Tibial nerve (tissue), 4 donors: Measurements from ENCODE around the gene KREMEN2. TPM values are rescaled to one million over a fixed set of nuclear protein-coding genes. Genes with fewer than 3 reads are reported as not detected.
"Not testable (repeated sequence)": the region's sequence is repeated elsewhere in the genome, so short reads cannot be mapped to it uniquely, and the experiment has no call there.

Experiments
- DNase-seq, 2 donors: peaks; one replicate each; pipeline ENCODE4 v3.0.0-alpha.2; 2019; ENCODE audit warnings: low spot score in 2 of 2
- H3K27ac ChIP-seq, 4 donors: fragments of 200-600 bp; sonication (generic) in 3 of 4; one replicate each; pipeline ENCODE4 v1.5.1; 2017 to 2019; ENCODE audit warnings: mild to moderate bottlenecking in 1 of 4
- H3K27me3 ChIP-seq, 2 donors: fragments of 200-600 bp; sonication (generic) in 1 of 2; one replicate each; pipeline versions ENCODE4 v1.5.1 to v1.6.0; 2017 to 2019
- H3K36me3 ChIP-seq, 3 donors: fragments of 200-600 bp; sonication (generic); one replicate each; pipeline ENCODE4 v1.5.1; 2018 to 2019
- H3K4me1 ChIP-seq, 4 donors: fragments of 200-600 bp; sonication (generic) in 3 of 4; one replicate each; pipeline ENCODE4 v1.5.1; 2017 to 2019
- H3K4me3 ChIP-seq, 4 donors: fragments of 200-600 bp; sonication (generic) in 3 of 4; one replicate each; pipeline ENCODE4 v1.5.1; 2017 to 2019; ENCODE audit warnings: mild to moderate bottlenecking in 1 of 4, moderate library complexity in 1 of 4
- H3K9me3 ChIP-seq, 4 donors: fragments of 200-600 bp; sonication (generic) in 3 of 4; one replicate each; pipeline ENCODE4 v1.5.1; 2017 to 2019
- CTCF ChIP-seq, 5 experiments: fragments of 200-600 bp in 3 of 5; fragments of 450-650 bp in 2 of 5; sonication (generic) in 3 of 5; IDR thresholded peaks; one replicate each; pipeline ENCODE4 v1.5.1; 2016 to 2019; ENCODE audit warnings: antibody characterized with exemption in 5 of 5, mild to moderate bottlenecking in 3 of 5, moderate library complexity in 2 of 5
- EP300 ChIP-seq, 2 donors: sonication (generic); formaldehyde crosslinking; IDR thresholded peaks; one replicate each; pipeline ENCODE4 v1.6.1; 2017; ENCODE audit warnings: antibody characterized with exemption in 2 of 2, mild to moderate bottlenecking in 1 of 2
- POLR2A ChIP-seq, 2 donors: fragments of 450-650 bp; IDR thresholded peaks; one replicate each; pipeline ENCODE4 v1.6.1; 2017; ENCODE audit warnings: antibody characterized with exemption in 2 of 2, mild to moderate bottlenecking in 2 of 2, moderate library complexity in 2 of 2
- WGBS, 2 donors: methylation state at CpG; one replicate each; pipeline ENCODE4 v1.1.5; 2018; 5-methylcytosine and 5-hydroxymethylcytosine counted together
- total RNA-seq, 4 donors: library from RNA; depleted of rRNA; stranded (reverse); fragments of >200 nt; gene quantifications; one replicate each; pipeline ENCODE4 v1.1.0, GENCODE V29; 2016

Gene KREMEN2
- total RNA-seq, 4 donors from 2014 or later = not detected

DNA sequence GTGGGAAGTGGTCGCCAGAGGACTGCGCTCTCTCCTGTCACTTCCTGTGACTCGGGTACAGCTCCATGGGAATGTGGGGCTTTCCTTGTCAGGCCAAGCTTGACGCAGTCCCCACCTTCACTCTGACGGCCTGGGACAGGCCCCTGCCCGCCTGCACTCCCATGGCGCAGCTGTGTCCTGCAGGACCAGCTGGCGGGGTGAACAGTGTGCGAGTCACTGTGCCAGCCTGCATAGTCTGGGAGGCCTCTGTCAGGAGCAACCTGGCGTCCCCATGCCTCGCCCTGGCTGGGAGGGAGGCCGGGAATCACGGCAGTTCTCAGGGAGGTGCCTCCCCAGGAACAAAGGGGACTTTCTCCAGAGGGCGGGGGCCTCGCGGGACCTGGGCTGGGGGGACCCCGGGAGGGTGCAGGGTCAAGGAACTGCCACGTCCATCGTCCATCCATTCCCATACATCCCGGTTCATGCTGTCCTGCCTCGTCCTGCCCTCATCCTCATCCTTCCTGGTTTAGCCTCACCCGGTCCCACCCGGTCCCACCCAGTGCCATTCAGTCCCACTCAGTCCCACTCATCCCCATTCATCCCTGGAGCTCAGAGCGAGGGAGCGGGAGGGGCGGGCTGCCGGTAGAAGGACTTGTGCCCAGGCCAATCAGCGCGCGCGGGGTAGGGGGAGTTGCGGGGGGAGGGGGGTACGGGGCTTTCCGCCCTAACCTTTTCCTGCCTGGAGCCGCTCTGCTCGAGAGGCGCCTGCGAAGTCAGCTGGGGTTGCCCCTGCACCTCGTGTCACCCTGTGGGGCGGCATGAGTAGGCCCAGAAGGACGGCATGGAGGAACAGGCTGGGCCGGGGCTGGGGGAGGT is 38.9 kb upstream of the KREMEN2 start:
- Histone ChIP-seq H3K4me3 (no peak overlapping the region), H3K27ac (peak overlapping the region in 2 of 4 donors; percentile 50 to 75), H3K4me1 (peaks cover 0 to 26% (median 6%) of the 10 kb centered on the region in 4 donors), H3K9me3 (no peaks in the 10 kb centered on the region), H3K27me3 (no peaks in the 10 kb centered on the region), H3K36me3 (peaks cover 0 to 41% (median 0%) of the 10 kb centered on the region in 3 donors)
- no peak for DNase-seq
- 55 to 58% methylated on average over 23 to 24 of the region's 42 CpGs for WGBS, 2 donors
- TF ChIP-seq POLR2A (IDR thresholded peaks at IDR 0.05) (no peak), EP300 (IDR thresholded peaks at IDR 0.05) (no peak), CTCF (IDR thresholded peaks at IDR 0.05) (no peak)

GRCh38 chr16:2925951-2926649 is 38.0 kb upstream of the KREMEN2 start:
- Histone ChIP-seq H3K27me3 (no peaks in the 10 kb centered on the region), H3K36me3 (peaks cover 0 to 50% (median 0%) of the 10 kb centered on the region in 3 donors), H3K4me1 (peaks cover 0 to 26% (median 6%) of the 10 kb centered on the region in 4 donors), H3K9me3 (no peaks in the 10 kb centered on the region), H3K4me3 (no peak overlapping the region), H3K27ac (peak overlapping the region in 2 of 4 donors; percentile 50 to 75)
- DNase-seq = no peak
- TF ChIP-seq EP300 (IDR thresholded peaks at IDR 0.05) = no peak
- no peak for TF ChIP-seq CTCF (IDR thresholded peaks at IDR 0.05)
- no peak for TF ChIP-seq POLR2A (IDR thresholded peaks at IDR 0.05)
- 42 to 51% methylated on average over 9 of the region's 9 CpGs for WGBS, 2 donors

DNA sequence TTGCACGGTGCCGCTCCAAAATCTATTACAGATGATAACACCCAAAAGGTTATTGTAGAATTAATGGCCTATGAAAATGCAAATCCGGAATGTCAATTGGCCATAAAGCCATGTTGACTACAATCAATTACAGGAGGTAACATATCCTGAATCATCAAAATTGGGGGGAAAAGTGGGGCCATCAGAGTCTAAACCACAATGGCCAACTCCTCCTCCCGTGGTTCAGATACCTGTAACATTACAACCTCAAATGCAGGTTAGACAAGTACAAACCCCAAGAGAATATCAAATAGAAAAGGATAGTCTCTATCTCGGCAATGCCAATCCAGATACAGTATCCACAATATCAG is 37.5 kb upstream of the KREMEN2 start:
- Histone ChIP-seq H3K9me3 (no peaks in the 10 kb centered on the region), H3K4me1 (peaks cover 0 to 26% (median 6%) of the 10 kb centered on the region in 4 donors), H3K36me3 (peaks cover 0 to 51% (median 0%) of the 10 kb centered on the region in 3 donors), H3K27me3 (no peaks in the 10 kb centered on the region), H3K27ac (peak overlapping the region in 2 of 4 donors; percentile 8 to 75), H3K4me3 (peak overlapping the region in 2 of 4 donors; percentile 10 to 23)
- no peak for DNase-seq
- 74 to 79% methylated on average over 5 of the region's 5 CpGs for WGBS, 2 donors
- TF ChIP-seq POLR2A (IDR thresholded peaks at IDR 0.05) = no peak
- no peak for TF ChIP-seq CTCF (IDR thresholded peaks at IDR 0.05)

- H3K27me3 ChIP-seq = no peaks in the 10 kb centered on the region
- peak; percentile 87 to 95 for DNase-seq
- peaks cover 0 to 26% (median 6%) of the 10 kb centered on the region in 4 donors for H3K4me1 ChIP-seq
- TF ChIP-seq EP300 (IDR thresholded peaks at IDR 0.05) (peak in 1 of 2 donors; percentile 32), POLR2A (IDR thresholded peaks at IDR 0.05) (no peak), CTCF (IDR thresholded peaks at IDR 0.05) (peak; percentile 93 to 97 (median 95))
- H3K27ac ChIP-seq = peak overlapping the region in 2 of 4 donors; percentile 8 to 75
- H3K36me3 ChIP-seq = peaks cover 0 to 48% (median 0%) of the 10 kb centered on the region in 3 donors
- H3K9me3 ChIP-seq = no peaks in the 10 kb centered on the region
- H3K4me3 ChIP-seq = peak overlapping the region in 2 of 4 donors; percentile 10 to 23
- 6 to 10% methylated on average over 19 of the region's 19 CpGs for WGBS, 2 donors
Measured at GRCh38 chr16:2927010-2927646, 36.9 kb upstream of the KREMEN2 start.

GRCh38 chr16:2928151-2928550 is 35.9 kb upstream of the KREMEN2 start:
- peaks cover 0 to 47% (median 4%) of the 10 kb centered on the region in 3 donors for H3K36me3 ChIP-seq
- not testable (repeated sequence) for H3K9me3 ChIP-seq, DNase-seq, H3K27me3 ChIP-seq, H3K27ac ChIP-seq, H3K4me3 ChIP-seq
- 75 to 81% methylated on average over 4 of the region's 4 CpGs for WGBS, 2 donors
- H3K4me1 ChIP-seq = peaks cover 0 to 26% (median 6%) of the 10 kb centered on the region in 4 donors
